ELF-1 (cell line): Measurements from ENCODE around the gene MUC4.
A peak's percentile ranks its signal among the peaks of the same experiment; 100 is the strongest.

Experiments used
- DNase-seq: peaks from one replicate; pipeline ENCODE4 v3.0.0-alpha.2; 2016; ENCODE audit warnings: low read depth, low spot score

Gene MUC4

GRCh38 chr3:195811756-195812155, at the start of gene MUC4:
TSS of gene MUC4 (minus strand) at chr3:195811929. CDS start at chr3:195811817, 112 bp downstream.
- peak; percentile 81 for DNase-seq

GRCh38 chr3:195860456-195860855, 48.7 kb upstream of the MUC4 start:
- DNase-seq, result no peak

GRCh38 chr3:195859846-195860411, 48.2 kb upstream of the MUC4 start:
- DNase-seq, result peak; percentile 80

GRCh38 chr3:195859061-195859845, 47.5 kb upstream of the MUC4 start:
- DNase-seq, result peak; percentile 92

- DNase-seq, result no peak
These were observed 44.8 kb upstream of the MUC4 start for GRCh38 chr3:195856410-195857084.

- no peak for DNase-seq
These were observed 44.0 kb upstream of the MUC4 start for GRCh38 chr3:195855471-195856409.

GRCh38 chr3:195854628-195855294, 43.0 kb upstream of the MUC4 start:
- no peak for DNase-seq

GRCh38 chr3:195853996-195854395, 42.3 kb upstream of the MUC4 start:
- DNase-seq, result peak; percentile 47

GRCh38 chr3:195853036-195853435, 41.3 kb upstream of the MUC4 start:
- DNase-seq, result no peak

GRCh38 chr3:195850857-195851543, 39.3 kb upstream of the MUC4 start:
- peak; percentile 92 for DNase-seq

GRCh38 chr3:195849322-195850074, 37.8 kb upstream of the MUC4 start:
- no peak for DNase-seq

GRCh38 chr3:195847055-195847950, 35.6 kb upstream of the MUC4 start:
- DNase-seq, result no peak

GRCh38 chr3:195845483-195845882, 33.8 kb upstream of the MUC4 start:
- no peak for DNase-seq

GRCh38 chr3:195844671-195845218, 33.0 kb upstream of the MUC4 start:
- no peak for DNase-seq

- DNase-seq, result peak; percentile 66
These were observed 27.7 kb upstream of the MUC4 start for GRCh38 chr3:195839260-195840010.

- DNase-seq, result no peak
These were observed 27.0 kb upstream of the MUC4 start for GRCh38 chr3:195838714-195839113.

- DNase-seq, result no peak
These were observed 24.9 kb upstream of the MUC4 start for GRCh38 chr3:195836476-195837135.
